HEK293 (cell line): ENCODE measurements around the gene ACACB.

ENCODE experiments used
- CTCF ChIP-seq: fragments of 450-650 bp; formaldehyde crosslinking; IDR thresholded peaks from 2 replicates; pipeline ENCODE4 v1.5.1; 2016; ENCODE audit warnings: missing biosample characterization, missing genetic modification characterization
- GLI2 ChIP-seq: fragments of 450-650 bp; formaldehyde crosslinking; IDR thresholded peaks from 2 replicates; pipeline ENCODE4; 2017; ENCODE audit warnings: missing biosample characterization, missing genetic modification characterization, low read depth, borderline replicate concordance
- REST ChIP-seq: fragments of 450-650 bp; formaldehyde crosslinking; IDR thresholded peaks from 2 replicates; pipeline ENCODE4 v1.5.1; 2016; ENCODE audit warnings: missing biosample characterization, missing genetic modification characterization
- SP2 ChIP-seq: fragments of 450-650 bp; formaldehyde crosslinking; IDR thresholded peaks from 2 replicates; pipeline ENCODE4 v1.5.1; 2016; ENCODE audit warnings: missing biosample characterization, missing genetic modification characterization
- ZBTB1 ChIP-seq: fragments of 450-650 bp; formaldehyde crosslinking; IDR thresholded peaks from 2 replicates; pipeline ENCODE4 v1.5.1; 2016; ENCODE audit warnings: missing biosample characterization, missing genetic modification characterization
- ZBTB48 ChIP-seq: fragments of 450-650 bp; formaldehyde crosslinking; IDR thresholded peaks from 2 replicates; pipeline ENCODE4 v1.5.1; 2016; ENCODE audit warnings: missing biosample characterization, missing genetic modification characterization
- ZBTB7A ChIP-seq: fragments of 450-650 bp; formaldehyde crosslinking; IDR thresholded peaks from 2 replicates; pipeline ENCODE4 v1.5.1; 2016; ENCODE audit warnings: low read depth, missing biosample characterization, missing genetic modification characterization
- ZEB2 ChIP-seq: fragments of 450-650 bp; formaldehyde crosslinking; IDR thresholded peaks from 2 replicates; pipeline ENCODE4 v1.5.1; 2016; ENCODE audit warnings: missing biosample characterization, missing genetic modification characterization
- ZNF350 ChIP-seq: fragments of 450-650 bp; formaldehyde crosslinking; IDR thresholded peaks from 2 replicates; pipeline ENCODE4 v1.5.0; 2017; ENCODE audit warnings: missing biosample characterization, mild to moderate bottlenecking, missing genetic modification characterization
- ZNF394 ChIP-seq: fragments of 450-650 bp; formaldehyde crosslinking; IDR thresholded peaks from 2 replicates; pipeline ENCODE4 v1.5.1; 2016; ENCODE audit warnings: missing biosample characterization, missing genetic modification characterization, mild to moderate bottlenecking, moderate library complexity, borderline replicate concordance
- ZNF521 ChIP-seq: fragments of 450-650 bp; formaldehyde crosslinking; IDR thresholded peaks from 2 replicates; pipeline ENCODE4 v1.5.1; 2017; ENCODE audit warnings: missing biosample characterization, mild to moderate bottlenecking, missing genetic modification characterization
- ZNF629 ChIP-seq: fragments of 450-650 bp; formaldehyde crosslinking; IDR thresholded peaks from 2 replicates; pipeline ENCODE4 v1.5.1; 2017; ENCODE audit warnings: missing biosample characterization, missing genetic modification characterization
- ZNF692 ChIP-seq: fragments of 450-650 bp; formaldehyde crosslinking; IDR thresholded peaks from 2 replicates; pipeline ENCODE4 v1.5.1; 2016; ENCODE audit warnings: missing biosample characterization, missing genetic modification characterization
- ZSCAN16 ChIP-seq: fragments of 450-650 bp; formaldehyde crosslinking; IDR thresholded peaks from 2 replicates; pipeline ENCODE4 v1.5.1; 2016; ENCODE audit warnings: missing biosample characterization, missing genetic modification characterization

- TF ChIP-seq ZBTB7A (tag by site-specific recombination), result no peak
- TF ChIP-seq ZNF692 (tag by site-specific recombination), result no peak
- TF ChIP-seq ZNF629, result no peak
- no peak for TF ChIP-seq GLI2 (tag by site-specific recombination)
- TF ChIP-seq ZNF521 (tag by site-specific recombination), result no peak
- TF ChIP-seq CTCF (tag by site-specific recombination), result no peak
- TF ChIP-seq ZEB2 (tag by site-specific recombination), result no peak
- TF ChIP-seq ZBTB1 (tag by site-specific recombination), result no peak
- no peak for TF ChIP-seq REST (tag by site-specific recombination)
- TF ChIP-seq ZNF394, result no peak
- no peak for TF ChIP-seq ZNF350 (tag by site-specific recombination)
- no peak for TF ChIP-seq ZSCAN16
- no peak for TF ChIP-seq SP2 (tag by site-specific recombination)
- TF ChIP-seq ZBTB48 (tag by site-specific recombination), result no peak
Measured at GRCh38 chr12:109084425-109084824, 32.0 kb upstream of the ACACB start.
